Muscle layer of duodenum (tissue), 2 donors: ENCODE measurements around the gene RNASE13.

Experiments
- H3K27ac ChIP-seq: one replicate; pipeline ENCODE4 v1.7.0; 2013; ENCODE audit warnings: mild to moderate bottlenecking, low read length
- H3K27me3 ChIP-seq: one replicate; pipeline ENCODE4 v1.7.0; 2013; ENCODE audit warnings: low read depth, mild to moderate bottlenecking, control low read depth, low read length
- H3K36me3 ChIP-seq, 2 donors: one replicate each; pipeline ENCODE4 v1.7.0; 2013; ENCODE audit warnings: low read length in 2 of 2, control low read depth in 1 of 2, mild to moderate bottlenecking in 1 of 2; ENCODE audit not compliant: insufficient read depth in 2 of 2, control insufficient read depth in 1 of 2
- H3K4me1 ChIP-seq, 2 donors: one replicate each; pipeline ENCODE4 v1.7.0; 2013; ENCODE audit warnings: low read length in 2 of 2, mild to moderate bottlenecking in 2 of 2, control low read depth in 1 of 2, moderate library complexity in 1 of 2; ENCODE audit not compliant: insufficient read depth in 2 of 2, control insufficient read depth in 1 of 2
- H3K4me3 ChIP-seq, 2 donors: one replicate each; pipeline ENCODE4 v1.7.0; 2013; ENCODE audit warnings: low read length in 2 of 2, low read depth in 1 of 2, mild to moderate bottlenecking in 1 of 2
- H3K9me3 ChIP-seq, 2 donors: one replicate each; pipeline ENCODE4 v1.7.0; 2013; ENCODE audit warnings: low read length in 2 of 2, control low read depth in 1 of 2, mild to moderate bottlenecking in 1 of 2; ENCODE audit not compliant: control insufficient read depth in 1 of 2
- donor health status: healthy.

RNASE13 gene, protein sequence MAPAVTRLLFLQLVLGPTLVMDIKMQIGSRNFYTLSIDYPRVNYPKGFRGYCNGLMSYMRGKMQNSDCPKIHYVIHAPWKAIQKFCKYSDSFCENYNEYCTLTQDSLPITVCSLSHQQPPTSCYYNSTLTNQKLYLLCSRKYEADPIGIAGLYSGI

DNA sequence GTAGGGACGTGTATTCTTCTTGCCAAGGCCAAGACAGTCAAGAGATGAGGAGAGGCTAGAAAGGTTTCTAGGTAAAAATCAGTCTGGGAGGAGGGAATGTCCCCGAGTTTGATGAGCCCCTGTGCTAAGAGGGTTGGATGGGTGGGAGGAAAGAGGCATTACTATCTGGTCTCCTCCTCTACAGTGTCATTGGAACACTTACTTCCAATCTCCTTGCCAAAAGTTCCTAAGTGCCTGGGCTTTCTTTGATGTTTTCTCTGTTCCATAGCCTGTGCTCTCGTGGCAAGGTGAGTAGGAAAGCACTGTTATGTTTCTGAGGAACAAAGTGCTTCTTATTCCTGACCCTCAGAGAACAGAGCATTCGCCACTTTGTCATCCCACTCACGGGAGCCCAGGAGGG is at the start of gene RNASE13:
Gene RNASE13 (minus strand): TSS at position 101 of the 400 bp plus-strand sequence. CDS start 519 bp downstream, outside the sequence.
- Histone ChIP-seq H3K4me3 (no peak within 1 kb of the TSS), H3K27ac (no peak within 1 kb of the TSS), H3K9me3 (no peaks in the 10 kb centered on the region), H3K4me1 (peaks cover 17 to 19% of the 10 kb centered on the region in 2 donors), H3K36me3 (no peaks in the 10 kb centered on the region), H3K27me3 (no peaks in the 10 kb centered on the region)

DNA sequence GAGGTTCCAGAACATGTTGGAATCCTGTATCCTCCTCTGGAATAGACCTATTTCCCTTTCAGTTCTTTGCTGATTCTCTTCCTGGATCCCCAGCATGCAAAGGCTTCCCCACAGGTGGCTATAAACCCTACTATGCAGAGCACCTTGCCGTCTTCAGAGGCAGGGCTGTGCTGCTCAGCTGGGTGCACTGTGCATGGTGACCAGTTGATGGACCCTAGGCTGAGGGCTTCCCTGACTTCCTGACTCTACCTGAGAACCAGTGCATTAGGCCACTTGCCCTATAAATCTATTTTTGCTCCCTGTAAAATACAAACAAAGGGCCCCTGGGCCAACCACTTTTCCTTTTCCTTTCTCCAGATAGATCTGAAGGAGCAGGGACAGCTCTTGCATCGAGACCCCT is 49.8 kb upstream of the RNASE13 start:
- Histone ChIP-seq H3K4me1 (peaks cover 6 to 13% of the 10 kb centered on the region in 2 donors), H3K4me3 (no peak overlapping the region), H3K36me3 (peaks cover 46 to 76% of the 10 kb centered on the region in 2 donors), H3K27me3 (no peaks in the 10 kb centered on the region), H3K9me3 (no peaks in the 10 kb centered on the region), H3K27ac (no peak overlapping the region)

DNA sequence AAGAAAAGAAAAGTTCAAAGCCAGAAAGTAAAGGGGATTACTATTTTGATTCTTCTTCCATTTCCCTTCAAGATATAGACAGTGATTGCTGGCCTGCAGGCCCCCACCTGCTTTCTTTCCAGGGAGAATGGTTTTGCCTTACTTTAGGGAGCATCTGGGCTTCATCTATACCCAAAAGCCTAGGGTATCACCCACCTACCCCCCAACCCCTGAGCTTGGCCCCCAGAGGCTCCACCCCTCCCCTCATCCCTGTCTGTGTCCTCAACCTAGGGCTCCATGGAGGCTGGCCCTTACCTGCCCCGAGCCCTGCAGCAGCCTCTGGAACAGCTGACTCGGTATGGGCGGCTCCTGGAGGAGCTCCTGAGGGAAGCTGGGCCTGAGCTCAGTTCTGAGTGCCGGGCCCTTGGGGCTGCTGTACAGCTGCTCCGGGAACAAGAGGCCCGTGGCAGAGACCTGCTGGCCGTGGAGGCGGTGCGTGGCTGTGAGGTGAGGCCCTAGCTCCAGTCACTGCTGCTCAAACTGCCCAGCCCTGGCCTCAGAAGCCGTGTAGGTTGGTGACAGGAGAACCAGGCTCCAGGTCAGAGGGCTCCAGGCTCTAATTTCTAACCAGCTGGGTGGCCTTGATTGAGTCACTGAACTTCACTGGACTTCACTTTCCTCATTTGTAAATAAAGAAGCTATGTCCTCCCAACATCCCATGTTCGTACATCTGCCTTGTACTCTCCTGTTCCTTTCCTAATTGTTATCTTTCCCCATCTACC is 49.1 kb upstream of the RNASE13 start:
- H3K4me3 ChIP-seq, result no peak overlapping the region
- no peak overlapping the region for H3K27ac ChIP-seq
- H3K36me3 ChIP-seq, result peaks cover 52 to 78% of the 10 kb centered on the region in 2 donors
- H3K27me3 ChIP-seq, result no peaks in the 10 kb centered on the region
- H3K9me3 ChIP-seq, result no peaks in the 10 kb centered on the region
- peaks cover 6 to 13% of the 10 kb centered on the region in 2 donors for H3K4me1 ChIP-seq

DNA sequence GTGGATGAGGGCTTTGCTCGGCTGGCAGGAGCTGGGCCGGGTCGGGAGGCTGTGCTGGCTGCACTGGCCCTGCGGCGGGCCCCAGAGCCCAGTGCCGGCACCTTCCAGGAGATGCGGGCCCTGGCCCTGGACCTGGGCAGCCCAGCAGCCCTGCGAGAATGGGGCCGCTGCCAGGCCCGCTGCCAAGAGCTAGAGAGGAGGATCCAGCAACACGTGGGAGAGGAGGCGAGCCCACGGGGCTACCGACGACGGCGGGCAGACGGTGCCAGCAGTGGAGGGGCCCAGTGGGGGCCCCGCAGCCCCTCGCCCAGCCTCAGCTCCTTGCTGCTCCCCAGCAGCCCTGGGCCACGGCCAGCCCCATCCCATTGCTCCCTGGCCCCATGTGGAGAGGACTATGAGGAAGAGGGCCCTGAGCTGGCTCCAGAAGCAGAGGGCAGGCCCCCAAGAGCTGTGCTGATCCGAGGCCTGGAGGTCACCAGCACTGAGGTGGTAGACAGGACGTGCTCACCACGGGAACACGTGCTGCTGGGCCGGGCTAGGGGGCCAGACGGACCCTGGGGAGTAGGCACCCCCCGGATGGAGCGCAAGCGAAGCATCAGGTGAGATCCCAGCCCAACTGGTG is 47.0 kb upstream of the RNASE13 start:
- Histone ChIP-seq H3K27me3 (no peaks in the 10 kb centered on the region), H3K4me3 (no peak overlapping the region), H3K36me3 (peaks cover 65 to 87% of the 10 kb centered on the region in 2 donors), H3K27ac (no peak overlapping the region), H3K4me1 (peaks cover 0 to 6% of the 10 kb centered on the region in 2 donors), H3K9me3 (no peaks in the 10 kb centered on the region)

DNA sequence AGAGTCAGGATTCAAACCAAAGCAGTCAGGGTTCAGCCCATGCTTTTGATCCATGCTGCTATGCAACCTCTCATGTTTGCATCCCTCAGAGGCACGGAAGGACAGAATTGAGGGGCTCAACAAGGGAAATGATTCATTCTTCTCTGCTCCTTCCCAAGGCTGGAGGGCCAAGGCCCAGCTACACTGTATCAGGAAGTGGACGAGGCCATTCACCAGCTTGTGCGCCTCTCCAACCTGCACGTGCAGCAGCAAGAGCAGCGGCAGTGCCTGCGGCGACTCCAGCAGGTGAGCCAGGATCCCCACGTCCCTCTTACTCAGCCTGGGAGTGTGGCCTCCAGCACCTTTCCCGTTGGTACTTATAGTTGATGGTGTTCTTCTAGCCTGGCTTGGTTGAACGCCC is 44.1 kb upstream of the RNASE13 start:
- H3K4me1 ChIP-seq, result no peaks in the 10 kb centered on the region
- H3K36me3 ChIP-seq, result peaks cover 61 to 86% of the 10 kb centered on the region in 2 donors
- H3K27ac ChIP-seq, result no peak overlapping the region
- H3K4me3 ChIP-seq, result no peak overlapping the region
- no peaks in the 10 kb centered on the region for H3K27me3 ChIP-seq
- H3K9me3 ChIP-seq, result no peaks in the 10 kb centered on the region

DNA sequence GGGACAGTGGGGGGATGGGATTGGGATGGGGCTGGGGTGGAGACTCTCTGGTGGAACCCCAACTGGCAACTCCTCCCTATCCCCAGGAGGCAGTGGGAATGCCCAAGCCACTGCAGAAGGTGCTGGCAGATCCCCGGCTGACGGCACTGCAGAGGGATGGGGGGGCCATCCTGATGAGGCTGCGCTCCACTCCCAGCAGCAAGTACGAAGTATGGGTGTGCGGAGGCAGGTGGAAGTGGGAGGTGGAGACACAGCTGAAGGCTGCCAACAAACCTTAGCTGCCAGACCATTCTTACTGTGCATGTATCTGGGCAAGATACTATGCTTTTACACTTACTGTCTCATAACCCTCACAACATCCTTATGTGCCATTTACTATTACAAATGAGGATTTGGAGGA is 43.7 kb upstream of the RNASE13 start:
- H3K4me1 ChIP-seq, result no peaks in the 10 kb centered on the region
- H3K9me3 ChIP-seq, result no peaks in the 10 kb centered on the region
- peaks cover 65 to 82% of the 10 kb centered on the region in 2 donors for H3K36me3 ChIP-seq
- no peak overlapping the region for H3K27ac ChIP-seq
- no peaks in the 10 kb centered on the region for H3K27me3 ChIP-seq
- no peak overlapping the region for H3K4me3 ChIP-seq

DNA sequence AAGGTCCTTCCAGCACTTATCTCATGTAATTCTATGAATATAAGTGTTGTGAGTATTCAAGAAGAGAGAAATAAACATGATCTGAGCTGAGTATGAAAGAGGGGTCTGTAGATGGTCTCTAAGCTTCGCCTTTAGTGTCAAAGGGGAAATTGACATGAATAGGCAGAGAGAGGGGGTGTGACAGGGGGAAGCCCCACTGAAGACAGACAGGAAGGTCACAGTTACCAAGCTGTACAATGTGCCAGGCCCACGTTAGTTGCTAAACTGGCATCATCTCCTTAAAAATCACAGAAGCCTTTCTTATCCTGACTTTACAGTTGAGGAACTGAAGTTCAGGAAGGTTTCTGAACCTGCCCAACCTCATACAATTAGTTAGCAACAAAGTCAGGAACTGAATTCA is 43.1 kb upstream of the RNASE13 start:
- H3K4me1 ChIP-seq, result peaks cover 0 to 5% of the 10 kb centered on the region in 2 donors
- H3K27me3 ChIP-seq, result no peaks in the 10 kb centered on the region
- no peak overlapping the region for H3K27ac ChIP-seq
- H3K9me3 ChIP-seq, result no peaks in the 10 kb centered on the region
- no peak overlapping the region for H3K4me3 ChIP-seq
- peaks cover 65 to 81% of the 10 kb centered on the region in 2 donors for H3K36me3 ChIP-seq

DNA sequence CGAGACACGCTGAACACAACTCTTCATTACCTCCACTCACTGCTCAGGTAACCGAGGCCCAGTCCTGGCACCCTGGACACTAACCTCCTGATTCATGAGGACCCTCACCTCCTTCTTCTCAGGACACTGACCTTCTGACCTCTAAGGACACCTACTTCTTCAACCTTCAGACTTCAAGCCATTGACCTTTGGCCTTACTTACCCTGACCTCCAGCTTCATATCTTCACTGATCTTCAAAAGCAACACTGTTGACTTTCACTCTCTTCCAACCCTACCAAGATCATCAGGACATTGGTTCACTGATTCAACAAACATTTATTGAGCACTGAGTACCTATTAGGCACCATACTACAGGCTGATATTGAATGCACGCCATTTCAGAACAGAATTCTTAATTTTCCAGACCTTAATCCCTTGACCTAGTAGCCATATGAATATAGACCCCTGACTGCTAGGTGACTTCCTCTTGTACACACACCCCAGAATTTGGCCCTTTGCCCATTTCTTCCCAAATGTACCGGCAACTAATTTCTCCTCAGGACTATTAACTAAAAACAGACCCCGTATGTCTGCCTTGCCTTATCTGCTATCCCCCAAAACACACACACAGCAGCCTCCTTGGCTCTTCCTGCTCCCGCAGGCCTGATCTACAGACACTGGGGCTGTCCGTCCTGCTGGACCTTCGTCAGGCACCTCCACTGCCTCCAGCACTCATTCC is 41.3 kb upstream of the RNASE13 start:
- H3K4me1 ChIP-seq, result peaks cover 0 to 10% of the 10 kb centered on the region in 2 donors
- H3K27me3 ChIP-seq, result no peaks in the 10 kb centered on the region
- H3K9me3 ChIP-seq, result no peaks in the 10 kb centered on the region
- H3K4me3 ChIP-seq, result no peak overlapping the region
- H3K36me3 ChIP-seq, result peaks cover 56 to 68% of the 10 kb centered on the region in 2 donors
- H3K27ac ChIP-seq, result no peak overlapping the region

DNA sequence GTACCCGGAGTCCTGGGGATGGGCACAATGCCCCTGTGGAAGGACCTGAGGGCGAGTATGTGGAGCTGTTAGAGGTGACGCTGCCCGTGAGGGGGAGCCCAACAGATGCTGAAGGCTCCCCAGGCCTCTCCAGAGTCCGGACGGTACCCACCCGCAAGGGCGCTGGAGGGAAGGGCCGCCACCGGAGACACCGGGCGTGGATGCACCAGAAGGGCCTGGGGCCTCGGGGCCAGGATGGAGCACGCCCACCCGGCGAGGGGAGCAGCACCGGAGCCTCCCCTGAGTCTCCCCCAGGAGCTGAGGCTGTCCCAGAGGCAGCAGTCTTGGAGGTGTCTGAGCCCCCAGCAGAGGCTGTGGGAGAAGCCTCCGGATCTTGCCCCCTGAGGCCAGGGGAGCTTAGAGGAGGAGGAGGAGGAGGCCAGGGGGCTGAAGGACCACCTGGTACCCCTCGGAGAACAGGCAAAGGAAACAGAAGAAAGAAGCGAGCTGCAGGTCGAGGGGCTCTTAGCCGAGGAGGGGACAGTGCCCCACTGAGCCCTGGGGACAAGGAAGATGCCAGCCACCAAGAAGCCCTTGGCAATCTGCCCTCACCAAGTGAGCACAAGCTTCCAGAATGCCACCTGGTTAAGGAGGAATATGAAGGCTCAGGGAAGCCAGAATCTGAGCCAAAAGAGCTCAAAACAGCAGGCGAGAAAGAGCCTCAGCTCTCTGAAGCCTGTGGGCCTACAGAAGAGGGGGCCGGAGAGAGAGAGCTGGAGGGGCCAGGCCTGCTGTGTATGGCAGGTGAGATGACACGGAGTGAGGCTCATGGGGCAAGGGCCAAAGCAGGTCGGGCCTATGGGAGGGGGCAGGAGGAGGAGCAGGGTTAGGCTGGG is 40.0 kb upstream of the RNASE13 start:
- Histone ChIP-seq H3K9me3 (no peaks in the 10 kb centered on the region), H3K27me3 (no peaks in the 10 kb centered on the region), H3K4me3 (no peak overlapping the region), H3K27ac (no peak overlapping the region), H3K36me3 (peaks cover 48 to 58% of the 10 kb centered on the region in 2 donors), H3K4me1 (peaks cover 0 to 18% of the 10 kb centered on the region in 2 donors)

DNA sequence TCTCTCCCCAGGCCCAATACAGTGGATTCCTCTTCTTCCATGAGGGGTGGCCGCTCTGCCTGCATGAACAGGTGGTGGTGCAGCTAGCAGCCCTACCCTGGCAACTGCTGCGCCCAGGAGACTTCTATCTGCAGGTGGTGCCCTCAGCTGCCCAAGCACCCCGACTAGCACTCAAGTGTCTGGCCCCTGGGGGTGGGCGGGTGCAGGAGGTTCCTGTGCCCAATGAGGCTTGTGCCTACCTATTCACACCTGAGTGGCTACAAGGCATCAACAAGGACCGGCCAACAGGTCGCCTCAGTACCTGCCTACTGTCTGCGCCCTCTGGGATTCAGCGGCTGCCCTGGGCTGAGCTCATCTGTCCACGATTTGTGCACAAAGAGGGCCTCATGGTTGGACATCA is 39.3 kb upstream of the RNASE13 start:
- peaks cover 0 to 25% of the 10 kb centered on the region in 2 donors for H3K4me1 ChIP-seq
- no peak overlapping the region for H3K27ac ChIP-seq
- peaks cover 41 to 52% of the 10 kb centered on the region in 2 donors for H3K36me3 ChIP-seq
- no peak overlapping the region for H3K4me3 ChIP-seq
- H3K9me3 ChIP-seq, result no peaks in the 10 kb centered on the region
- no peaks in the 10 kb centered on the region for H3K27me3 ChIP-seq
